GM18951 (cell line): ENCODE measurements around the gene RHCE.
"Not testable (repeated sequence)": the region's sequence is repeated elsewhere in the genome, so short reads cannot be mapped to it uniquely, and the experiment has no call there.

Source experiments
- POLR2A ChIP-seq: IDR thresholded peaks from 4 replicates; pipeline ENCODE4 v1.6.1; 2011; ENCODE audit warnings: mild to moderate bottlenecking; ENCODE audit not compliant: insufficient read length, insufficient read depth; ENCODE audit errors: extremely low read depth
- in situ Hi-C: fragments of 300-500 bp; cut with MboI; formaldehyde crosslinking; loops from one replicate; pipeline ENCODE4 v1.12.0; 2022; ENCODE audit warnings: low sequenced_read_pairs, mixed read lengths, inconsistent platforms; ENCODE audit not compliant: unreplicated experiment

Gene RHCE

GRCh38 chr1:25356848-25357247, 63.8 kb downstream of the RHCE start:
- no peak for TF ChIP-seq POLR2A
- in situ Hi-C loops, result no loop called here

- in situ Hi-C loops, result no loop called here
- TF ChIP-seq POLR2A, result no peak
These were observed 64.2 kb downstream of the RHCE start for GRCh38 chr1:25356441-25356840.

- in situ Hi-C loops, result no loop called here
- no peak for TF ChIP-seq POLR2A
These were observed 64.7 kb downstream of the RHCE start for GRCh38 chr1:25355841-25356395.

GRCh38 chr1:25349606-25350005, 71.0 kb downstream of the RHCE start:
- in situ Hi-C loops, result loop anchor here (10.0 kb wide), 1 partner anchor 115 kb away; the partner anchor contains the start of gene SYF2
- no peak for TF ChIP-seq POLR2A

GRCh38 chr1:25347556-25347955, 73.1 kb downstream of the RHCE start:
- in situ Hi-C loops, result loop anchor here (10.0 kb wide), 1 partner anchor 113 kb away; the partner anchor contains the start of gene SYF2

GRCh38 chr1:25343872-25344271, 76.8 kb downstream of the RHCE start:
- TF ChIP-seq POLR2A, result no peak

More at GRCh38 chr1:25347556-25347955, 73.1 kb downstream of the RHCE start:
- no peak for TF ChIP-seq POLR2A

GRCh38 chr1:25342846-25343245, 77.8 kb downstream of the RHCE start:
- TF ChIP-seq POLR2A, result no peak

More at GRCh38 chr1:25343872-25344271, 76.8 kb downstream of the RHCE start:
- in situ Hi-C loops, result loop anchor here (10.0 kb wide), 1 partner anchor 109 kb away; the partner anchor contains the start of gene SYF2

GRCh38 chr1:25341746-25342145, 78.9 kb downstream of the RHCE start:
- TF ChIP-seq POLR2A, result no peak
- in situ Hi-C loops, result loop anchor here (10.0 kb wide), 1 partner anchor 107 kb away; the partner anchor contains the start of gene SYF2

More at GRCh38 chr1:25342846-25343245, 77.8 kb downstream of the RHCE start:
- in situ Hi-C loops, result loop anchor here (10.0 kb wide), 1 partner anchor 108 kb away; the partner anchor contains the start of gene SYF2

- TF ChIP-seq POLR2A, result no peak
These were observed 81.6 kb downstream of the RHCE start for GRCh38 chr1:25338986-25339385.

GRCh38 chr1:25338188-25338981, 82.2 kb downstream of the RHCE start, which contains the start of gene TMEM50A:
TSS of gene TMEM50A (plus strand) at chr1:25338334. CDS start at chr1:25340487, 2,153 bp downstream.
- in situ Hi-C loops, result no loop called here
- peak; percentile 73 for TF ChIP-seq POLR2A

More at GRCh38 chr1:25338986-25339385, 81.6 kb downstream of the RHCE start:
- in situ Hi-C loops, result no loop called here

- peak; percentile 37 for TF ChIP-seq POLR2A
- in situ Hi-C loops, result not testable (repeated sequence)
These were observed 83.0 kb downstream of the RHCE start for GRCh38 chr1:25337483-25338187.

GRCh38 chr1:25336922-25337354, 83.7 kb downstream of the RHCE start:
- in situ Hi-C loops, result not testable (repeated sequence)

GRCh38 chr1:25329950-25330349, 90.7 kb downstream of the RHCE start:
- in situ Hi-C loops, result not testable (repeated sequence)

- in situ Hi-C loops, result not testable (repeated sequence)
These were observed 91.3 kb downstream of the RHCE start for GRCh38 chr1:25329336-25329735.

GRCh38 chr1:25328791-25329185, 91.8 kb downstream of the RHCE start:
- in situ Hi-C loops, result not testable (repeated sequence)

- in situ Hi-C loops, result not testable (repeated sequence)
These were observed 92.5 kb downstream of the RHCE start for GRCh38 chr1:25327864-25328790.

- in situ Hi-C loops, result not testable (repeated sequence)
These were observed 96.2 kb downstream of the RHCE start for GRCh38 chr1:25324407-25324806.
